ENCODE data around the gene PRKD1.

The PRKD1 gene

GRCh38 chr14:29757188-29757680 is 170.4 kb downstream of the PRKD1 start:
- H3K27me3 ChIP-seq = no peaks in the 10 kb centered on the region
- no peaks in the 10 kb centered on the region for H3K36me3 ChIP-seq
- H3K27ac ChIP-seq = no peak overlapping the region
- no peak for TF ChIP-seq CTCF (IDR thresholded peaks at IDR 0.05)
- H3K4me3 ChIP-seq (ENCODE audit: low read depth in 1 of 2, low read length in 1 of 2) = no peak overlapping the region
- no peaks in the 10 kb centered on the region for H3K9me3 ChIP-seq
- no peaks in the 10 kb centered on the region for H3K4me1 ChIP-seq (ENCODE audit: control insufficient read depth in 1 of 2, insufficient read depth in 1 of 2, low read depth in 1 of 2, low read length in 1 of 2)

DNA sequence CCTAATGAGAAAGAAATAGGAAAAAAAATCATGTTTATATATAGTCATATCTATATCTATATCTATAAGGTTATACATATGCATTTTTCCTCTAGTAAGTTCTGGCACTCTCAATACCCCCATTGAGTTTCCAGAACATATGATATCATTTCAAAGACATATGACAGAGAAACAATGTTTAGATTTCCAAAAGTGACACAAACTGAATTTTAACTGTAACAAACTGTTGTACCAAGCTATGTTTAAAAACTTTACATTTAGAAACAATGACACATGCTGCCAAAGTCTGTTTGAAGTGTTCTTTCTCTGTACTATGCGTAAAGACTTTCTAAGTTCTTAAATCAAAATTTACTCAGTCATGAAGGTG is 171.6 kb downstream of the PRKD1 start:
- Histone ChIP-seq H3K27ac (no peak overlapping the region), H3K36me3 (no peaks in the 10 kb centered on the region), H3K9me3 (no peaks in the 10 kb centered on the region), H3K27me3 (no peaks in the 10 kb centered on the region), H3K4me1 (ENCODE audit: control insufficient read depth in 1 of 2, insufficient read depth in 1 of 2, low read depth in 1 of 2, low read length in 1 of 2) (no peaks in the 10 kb centered on the region), H3K4me3 (ENCODE audit: low read depth in 1 of 2, low read length in 1 of 2) (no peak overlapping the region)
- no peak for TF ChIP-seq CTCF (IDR thresholded peaks at IDR 0.05)

DNA sequence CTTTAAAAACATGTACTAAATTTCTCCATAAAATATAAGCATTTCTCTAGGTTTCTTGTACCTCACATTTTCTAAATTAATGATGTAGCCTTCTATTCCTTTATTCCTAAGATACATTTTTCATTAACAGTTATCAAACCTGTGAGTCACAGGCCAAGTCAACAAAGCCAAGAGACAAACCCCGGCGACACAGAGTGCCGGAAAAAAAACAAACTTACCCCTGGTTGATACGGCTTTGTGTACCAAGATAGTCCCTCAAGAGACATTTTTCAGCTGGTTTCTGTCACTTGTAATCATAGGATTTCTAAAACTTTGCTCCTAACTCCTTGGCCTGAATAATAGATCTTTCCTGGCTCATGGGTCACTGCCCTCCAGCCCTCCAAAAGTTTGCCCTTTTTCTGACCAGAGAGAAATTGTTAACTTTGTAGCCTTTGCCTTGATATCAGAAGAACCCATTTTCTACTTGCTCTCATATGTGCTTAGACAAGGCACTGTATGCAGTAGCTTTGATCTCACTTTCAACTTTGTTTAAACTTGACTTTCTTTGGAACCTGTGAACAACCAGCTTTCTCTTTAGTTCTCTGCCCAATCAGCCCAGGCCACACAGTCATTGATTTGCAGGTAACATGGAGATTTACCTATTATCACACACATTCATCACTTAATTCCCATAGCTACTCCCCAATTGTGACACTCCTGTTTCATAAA is 172.2 kb downstream of the PRKD1 start:
- no peak for TF ChIP-seq CTCF (IDR thresholded peaks at IDR 0.05)
- Histone ChIP-seq H3K36me3 (no peaks in the 10 kb centered on the region), H3K4me3 (ENCODE audit: low read depth in 1 of 2, low read length in 1 of 2) (no peak overlapping the region), H3K27me3 (no peaks in the 10 kb centered on the region), H3K4me1 (ENCODE audit: control insufficient read depth in 1 of 2, insufficient read depth in 1 of 2, low read depth in 1 of 2, low read length in 1 of 2) (no peaks in the 10 kb centered on the region), H3K9me3 (no peaks in the 10 kb centered on the region), H3K27ac (no peak overlapping the region)

- H3K36me3 ChIP-seq = no peaks in the 10 kb centered on the region
- no peaks in the 10 kb centered on the region for H3K27me3 ChIP-seq
- no peak overlapping the region for H3K27ac ChIP-seq
- no peaks in the 10 kb centered on the region for H3K4me1 ChIP-seq (ENCODE audit: control insufficient read depth in 1 of 2, insufficient read depth in 1 of 2, low read depth in 1 of 2, low read length in 1 of 2)
- TF ChIP-seq CTCF (IDR thresholded peaks at IDR 0.05) = no peak
- H3K9me3 ChIP-seq = no peaks in the 10 kb centered on the region
- no peak overlapping the region for H3K4me3 ChIP-seq (ENCODE audit: low read depth in 1 of 2, low read length in 1 of 2)
Measured at GRCh38 chr14:29754134-29754533, 173.5 kb downstream of the PRKD1 start.

GRCh38 chr14:29752221-29752923 is 175.3 kb downstream of the PRKD1 start:
- no peak overlapping the region for H3K27ac ChIP-seq
- no peaks in the 10 kb centered on the region for H3K4me1 ChIP-seq (ENCODE audit: control insufficient read depth in 1 of 2, insufficient read depth in 1 of 2, low read depth in 1 of 2, low read length in 1 of 2)
- TF ChIP-seq CTCF (IDR thresholded peaks at IDR 0.05) = no peak
- H3K4me3 ChIP-seq (ENCODE audit: low read depth in 1 of 2, low read length in 1 of 2) = no peak overlapping the region
- H3K36me3 ChIP-seq = no peaks in the 10 kb centered on the region
- H3K27me3 ChIP-seq = no peaks in the 10 kb centered on the region
- no peaks in the 10 kb centered on the region for H3K9me3 ChIP-seq
